ENCODE results near the gene PDE10A. TPM values are rescaled to one million over a fixed set of nuclear protein-coding genes. Genes with fewer than 3 reads are reported as not detected.

PDE10A gene
- total RNA-seq, 1 donor from 2014 or later, result 17.3 TPM

- Histone ChIP-seq H3K9ac (no peak overlapping the region), H3K9me3 (ENCODE audit: low read depth) (no peaks in the 10 kb centered on the region), H3F3A (ENCODE audit: low read depth) (no peaks in the 10 kb centered on the region), H3K79me2 (ENCODE audit: low read depth) (no peaks in the 10 kb centered on the region), H3K27me3 (peaks cover 28% of the 10 kb centered on the region), H3K27ac (no peak overlapping the region), H2AFZ (replicated peaks) (no peak overlapping the region), H3K36me3 (no peaks in the 10 kb centered on the region), H3K4me2 (no peak overlapping the region), H3K4me1 (no peaks in the 10 kb centered on the region), H4K20me1 (ENCODE audit: low read depth) (peaks cover 13% of the 10 kb centered on the region), H3K4me3 (no peak overlapping the region)
- TF ChIP-seq EZH2 (IDR thresholded peaks at IDR 0.05) (no peak), EZH2phosphoT487 (IDR thresholded peaks at IDR 0.05) (no peak), CTCF (IDR thresholded peaks at IDR 0.05) (no peak)
- Mint-ChIP-seq H3K27ac (no peak overlapping the region), H3K4me1 (peaks cover 31% of the 10 kb centered on the region), H3K27me3 (ENCODE audit: insufficient read depth, low read depth) (no peaks in the 10 kb centered on the region), H3K4me3 (no peak overlapping the region), H3K36me3 (peaks cover 8% of the 10 kb centered on the region), H3K9me3 (peaks cover 11% of the 10 kb centered on the region)
- DNase-seq (ENCODE audit: low spot score), result peak; percentile 25
Observed at GRCh38 chr6:165458134-165458533, 204.9 kb downstream of the PDE10A start.

GRCh38 chr6:165456286-165456685 is 206.8 kb downstream of the PDE10A start:
- Histone ChIP-seq H3K27ac (no peak overlapping the region), H3K9ac (no peak overlapping the region), H3K4me3 (no peak overlapping the region), H3K36me3 (no peaks in the 10 kb centered on the region), H3K27me3 (peaks cover 28% of the 10 kb centered on the region), H3K79me2 (ENCODE audit: low read depth) (no peaks in the 10 kb centered on the region), H3K4me1 (no peaks in the 10 kb centered on the region), H3K9me3 (ENCODE audit: low read depth) (no peaks in the 10 kb centered on the region), H2AFZ (replicated peaks) (no peak overlapping the region), H3K4me2 (no peak overlapping the region), H4K20me1 (ENCODE audit: low read depth) (peaks cover 13% of the 10 kb centered on the region), H3F3A (ENCODE audit: low read depth) (no peaks in the 10 kb centered on the region)
- Mint-ChIP-seq H3K36me3 (peaks cover 3% of the 10 kb centered on the region), H3K4me1 (peaks cover 31% of the 10 kb centered on the region), H3K27ac (no peak overlapping the region), H3K4me3 (no peak overlapping the region), H3K9me3 (peaks cover 2% of the 10 kb centered on the region), H3K27me3 (ENCODE audit: insufficient read depth, low read depth) (no peaks in the 10 kb centered on the region)
- no peak for TF ChIP-seq EZH2 (IDR thresholded peaks at IDR 0.05)
- no peak for TF ChIP-seq CTCF (IDR thresholded peaks at IDR 0.05)
- no peak for TF ChIP-seq EZH2phosphoT487 (IDR thresholded peaks at IDR 0.05)
- no peak for DNase-seq (ENCODE audit: low spot score)

GRCh38 chr6:165455488-165455887 is 207.6 kb downstream of the PDE10A start:
- Histone ChIP-seq H3K36me3 (no peaks in the 10 kb centered on the region), H3K4me2 (no peak overlapping the region), H3K4me3 (no peak overlapping the region), H3K27ac (no peak overlapping the region), H3K4me1 (no peaks in the 10 kb centered on the region), H3K9ac (no peak overlapping the region), H3F3A (ENCODE audit: low read depth) (no peaks in the 10 kb centered on the region), H3K9me3 (ENCODE audit: low read depth) (no peaks in the 10 kb centered on the region), H4K20me1 (ENCODE audit: low read depth) (peaks cover 13% of the 10 kb centered on the region), H3K27me3 (peaks cover 28% of the 10 kb centered on the region), H3K79me2 (ENCODE audit: low read depth) (no peaks in the 10 kb centered on the region), H2AFZ (replicated peaks) (no peak overlapping the region)
- Mint-ChIP-seq H3K36me3 (peaks cover 3% of the 10 kb centered on the region), H3K4me1 (peaks cover 29% of the 10 kb centered on the region), H3K4me3 (no peak overlapping the region), H3K27ac (no peak overlapping the region), H3K27me3 (ENCODE audit: insufficient read depth, low read depth) (no peaks in the 10 kb centered on the region), H3K9me3 (peaks cover 2% of the 10 kb centered on the region)
- no peak for DNase-seq (ENCODE audit: low spot score)
- TF ChIP-seq EZH2phosphoT487 (IDR thresholded peaks at IDR 0.05) (no peak), CTCF (IDR thresholded peaks at IDR 0.05) (no peak), EZH2 (IDR thresholded peaks at IDR 0.05) (no peak)

All from neural progenitor cell (in vitro differentiated cells).